Measurements from ENCODE around the gene PRDM1.
A peak's percentile ranks its signal among the peaks of the same experiment; 100 is the strongest.

The PRDM1 gene

DNA sequence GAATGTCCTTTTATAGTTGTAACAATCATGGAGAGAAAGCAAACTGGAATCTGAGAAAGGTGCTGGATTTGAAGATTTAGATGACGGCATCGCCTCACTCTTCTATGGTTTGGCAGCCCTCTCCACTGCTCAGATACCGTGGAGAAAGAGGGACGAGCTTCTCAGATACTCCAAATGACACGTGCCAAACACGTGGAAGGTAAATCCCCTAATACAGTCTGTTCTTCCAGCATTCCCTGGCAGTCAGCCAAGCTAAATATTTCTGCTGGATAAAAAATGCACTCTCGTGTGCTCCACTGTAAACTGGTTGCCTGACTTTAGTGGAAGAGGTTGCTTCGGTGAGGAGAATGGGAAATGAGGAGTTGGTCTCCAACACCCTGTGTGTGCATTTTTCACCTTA lies 16.7 kb upstream of the PRDM1 start (continued):
- TF ChIP-seq ZNF610 (tag by site-specific recombination; IDR thresholded peaks at IDR 0.05; ENCODE audit: borderline replicate concordance) (0 out of 2 replicates have a peak, but pooled peaks have one; percentile 35), ZNF555 (tag by site-specific recombination; conservative IDR thresholded peaks at IDR 0.05) (no peak), ZNF658 (tag by site-specific recombination; IDR thresholded peaks at IDR 0.05) (no peak), ZNF10 (tag by site-specific recombination; IDR thresholded peaks at IDR 0.05) (peak; percentile 79), ZNF23 (tag by site-specific recombination; IDR thresholded peaks at IDR 0.05; ENCODE audit: borderline replicate concordance) (no peak), OVOL3 (tag by site-specific recombination; IDR thresholded peaks at IDR 0.05) (no peak), ZBTB20 (tag by site-specific recombination; IDR thresholded peaks at IDR 0.05) (peak; percentile 59), ZNF785 (tag by site-specific recombination; IDR thresholded peaks at IDR 0.05) (no peak), TRIM28 (IDR thresholded peaks at IDR 0.05; ENCODE audit: borderline replicate concordance, low read length) (peak; percentile 98), ZNF701 (tag by site-specific recombination; IDR thresholded peaks at IDR 0.05) (no peak), BCL11A (tag by site-specific recombination; IDR thresholded peaks at IDR 0.05; ENCODE audit: low read depth) (peak; percentile 71; the same call in 1 of the 2 replicates), ZEB2 (tag by site-specific recombination; IDR thresholded peaks at IDR 0.05) (peak; percentile 77), ZNF266 (tag by site-specific recombination; IDR thresholded peaks at IDR 0.05; ENCODE audit: low read depth) (no peak), ZNF221 (tag by site-specific recombination; IDR thresholded peaks at IDR 0.05; ENCODE audit: borderline replicate concordance) (no peak), ZNF157 (tag by site-specific recombination; IDR thresholded peaks at IDR 0.05) (no peak), ZNF114 (tag by site-specific recombination; IDR thresholded peaks at IDR 0.05) (no peak), ZNF510 (tag by site-specific recombination; IDR thresholded peaks at IDR 0.05; ENCODE audit: insufficient replicate concordance) (no peak), ZNF433 (tag by site-specific recombination; IDR thresholded peaks at IDR 0.05; ENCODE audit: low read depth) (no peak), KLF1 (tag by site-specific recombination; IDR thresholded peaks at IDR 0.05) (no peak), ZNF660 (tag by site-specific recombination; IDR thresholded peaks at IDR 0.05) (peak; percentile 96), ZNF514 (tag by site-specific recombination; IDR thresholded peaks at IDR 0.05) (no peak), ZNF335 (tag by site-specific recombination; conservative IDR thresholded peaks at IDR 0.05) (no peak), ZXDB (tag by site-specific recombination; IDR thresholded peaks at IDR 0.05) (peak; percentile 89)
- TF ChIP-seq, protein P1, sequence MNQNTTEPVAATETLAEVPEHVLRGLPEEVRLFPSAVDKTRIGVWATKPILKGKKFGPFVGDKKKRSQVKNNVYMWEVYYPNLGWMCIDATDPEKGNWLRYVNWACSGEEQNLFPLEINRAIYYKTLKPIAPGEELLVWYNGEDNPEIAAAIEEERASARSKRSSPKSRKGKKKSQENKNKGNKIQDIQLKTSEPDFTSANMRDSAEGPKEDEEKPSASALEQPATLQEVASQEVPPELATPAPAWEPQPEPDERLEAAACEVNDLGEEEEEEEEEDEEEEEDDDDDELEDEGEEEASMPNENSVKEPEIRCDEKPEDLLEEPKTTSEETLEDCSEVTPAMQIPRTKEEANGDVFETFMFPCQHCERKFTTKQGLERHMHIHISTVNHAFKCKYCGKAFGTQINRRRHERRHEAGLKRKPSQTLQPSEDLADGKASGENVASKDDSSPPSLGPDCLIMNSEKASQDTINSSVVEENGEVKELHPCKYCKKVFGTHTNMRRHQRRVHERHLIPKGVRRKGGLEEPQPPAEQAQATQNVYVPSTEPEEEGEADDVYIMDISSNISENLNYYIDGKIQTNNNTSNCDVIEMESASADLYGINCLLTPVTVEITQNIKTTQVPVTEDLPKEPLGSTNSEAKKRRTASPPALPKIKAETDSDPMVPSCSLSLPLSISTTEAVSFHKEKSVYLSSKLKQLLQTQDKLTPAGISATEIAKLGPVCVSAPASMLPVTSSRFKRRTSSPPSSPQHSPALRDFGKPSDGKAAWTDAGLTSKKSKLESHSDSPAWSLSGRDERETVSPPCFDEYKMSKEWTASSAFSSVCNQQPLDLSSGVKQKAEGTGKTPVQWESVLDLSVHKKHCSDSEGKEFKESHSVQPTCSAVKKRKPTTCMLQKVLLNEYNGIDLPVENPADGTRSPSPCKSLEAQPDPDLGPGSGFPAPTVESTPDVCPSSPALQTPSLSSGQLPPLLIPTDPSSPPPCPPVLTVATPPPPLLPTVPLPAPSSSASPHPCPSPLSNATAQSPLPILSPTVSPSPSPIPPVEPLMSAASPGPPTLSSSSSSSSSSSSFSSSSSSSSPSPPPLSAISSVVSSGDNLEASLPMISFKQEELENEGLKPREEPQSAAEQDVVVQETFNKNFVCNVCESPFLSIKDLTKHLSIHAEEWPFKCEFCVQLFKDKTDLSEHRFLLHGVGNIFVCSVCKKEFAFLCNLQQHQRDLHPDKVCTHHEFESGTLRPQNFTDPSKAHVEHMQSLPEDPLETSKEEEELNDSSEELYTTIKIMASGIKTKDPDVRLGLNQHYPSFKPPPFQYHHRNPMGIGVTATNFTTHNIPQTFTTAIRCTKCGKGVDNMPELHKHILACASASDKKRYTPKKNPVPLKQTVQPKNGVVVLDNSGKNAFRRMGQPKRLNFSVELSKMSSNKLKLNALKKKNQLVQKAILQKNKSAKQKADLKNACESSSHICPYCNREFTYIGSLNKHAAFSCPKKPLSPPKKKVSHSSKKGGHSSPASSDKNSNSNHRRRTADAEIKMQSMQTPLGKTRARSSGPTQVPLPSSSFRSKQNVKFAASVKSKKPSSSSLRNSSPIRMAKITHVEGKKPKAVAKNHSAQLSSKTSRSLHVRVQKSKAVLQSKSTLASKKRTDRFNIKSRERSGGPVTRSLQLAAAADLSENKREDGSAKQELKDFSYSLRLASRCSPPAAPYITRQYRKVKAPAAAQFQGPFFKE (tag by site-specific recombination; IDR thresholded peaks at IDR 0.05; ENCODE audit: borderline replicate concordance), result no peak
- TF ChIP-seq, protein P2, sequence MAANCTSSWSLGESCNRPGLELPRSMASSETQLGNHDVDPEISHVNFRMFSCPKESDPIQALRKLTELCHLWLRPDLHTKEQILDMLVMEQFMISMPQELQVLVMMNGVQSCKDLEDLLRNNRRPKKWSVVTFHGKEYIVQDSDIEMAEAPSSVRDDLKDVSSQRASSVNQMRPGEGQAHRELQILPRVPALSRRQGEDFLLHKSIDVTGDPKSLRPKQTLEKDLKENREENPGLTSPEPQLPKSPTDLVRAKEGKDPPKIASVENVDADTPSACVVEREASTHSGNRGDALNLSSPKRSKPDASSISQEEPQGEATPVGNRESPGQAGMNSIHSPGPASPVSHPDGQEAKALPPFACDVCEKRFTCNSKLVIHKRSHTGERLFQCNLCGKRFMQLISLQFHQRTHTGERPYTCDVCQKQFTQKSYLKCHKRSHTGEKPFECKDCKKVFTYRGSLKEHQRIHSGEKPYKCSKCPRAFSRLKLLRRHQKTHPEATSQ (tag by site-specific recombination; IDR thresholded peaks at IDR 0.05), result no peak
- TF ChIP-seq, protein P3, sequence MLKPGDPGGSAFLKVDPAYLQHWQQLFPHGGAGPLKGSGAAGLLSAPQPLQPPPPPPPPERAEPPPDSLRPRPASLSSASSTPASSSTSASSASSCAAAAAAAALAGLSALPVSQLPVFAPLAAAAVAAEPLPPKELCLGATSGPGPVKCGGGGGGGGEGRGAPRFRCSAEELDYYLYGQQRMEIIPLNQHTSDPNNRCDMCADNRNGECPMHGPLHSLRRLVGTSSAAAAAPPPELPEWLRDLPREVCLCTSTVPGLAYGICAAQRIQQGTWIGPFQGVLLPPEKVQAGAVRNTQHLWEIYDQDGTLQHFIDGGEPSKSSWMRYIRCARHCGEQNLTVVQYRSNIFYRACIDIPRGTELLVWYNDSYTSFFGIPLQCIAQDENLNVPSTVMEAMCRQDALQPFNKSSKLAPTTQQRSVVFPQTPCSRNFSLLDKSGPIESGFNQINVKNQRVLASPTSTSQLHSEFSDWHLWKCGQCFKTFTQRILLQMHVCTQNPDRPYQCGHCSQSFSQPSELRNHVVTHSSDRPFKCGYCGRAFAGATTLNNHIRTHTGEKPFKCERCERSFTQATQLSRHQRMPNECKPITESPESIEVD (tag by site-specific recombination; IDR thresholded peaks at IDR 0.05), result peak; percentile 77
- TF ChIP-seq, protein P4, sequence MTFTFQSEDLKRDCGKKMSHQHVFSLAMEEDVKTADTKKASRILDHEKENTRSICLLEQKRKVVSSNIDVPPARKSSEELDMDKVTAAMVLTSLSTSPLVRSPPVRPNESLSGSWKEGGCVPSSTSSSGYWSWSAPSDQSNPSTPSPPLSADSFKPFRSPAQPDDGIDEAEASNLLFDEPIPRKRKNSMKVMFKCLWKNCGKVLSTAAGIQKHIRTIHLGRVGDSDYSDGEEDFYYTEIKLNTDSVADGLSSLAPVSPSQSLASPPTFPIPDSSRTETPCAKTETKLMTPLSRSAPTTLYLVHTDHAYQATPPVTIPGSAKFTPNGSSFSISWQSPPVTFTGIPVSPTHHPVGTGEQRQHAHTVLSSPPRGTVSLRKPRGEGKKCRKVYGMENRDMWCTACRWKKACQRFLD (tag by site-specific recombination; IDR thresholded peaks at IDR 0.05), result no peak
- TF ChIP-seq, protein P5, sequence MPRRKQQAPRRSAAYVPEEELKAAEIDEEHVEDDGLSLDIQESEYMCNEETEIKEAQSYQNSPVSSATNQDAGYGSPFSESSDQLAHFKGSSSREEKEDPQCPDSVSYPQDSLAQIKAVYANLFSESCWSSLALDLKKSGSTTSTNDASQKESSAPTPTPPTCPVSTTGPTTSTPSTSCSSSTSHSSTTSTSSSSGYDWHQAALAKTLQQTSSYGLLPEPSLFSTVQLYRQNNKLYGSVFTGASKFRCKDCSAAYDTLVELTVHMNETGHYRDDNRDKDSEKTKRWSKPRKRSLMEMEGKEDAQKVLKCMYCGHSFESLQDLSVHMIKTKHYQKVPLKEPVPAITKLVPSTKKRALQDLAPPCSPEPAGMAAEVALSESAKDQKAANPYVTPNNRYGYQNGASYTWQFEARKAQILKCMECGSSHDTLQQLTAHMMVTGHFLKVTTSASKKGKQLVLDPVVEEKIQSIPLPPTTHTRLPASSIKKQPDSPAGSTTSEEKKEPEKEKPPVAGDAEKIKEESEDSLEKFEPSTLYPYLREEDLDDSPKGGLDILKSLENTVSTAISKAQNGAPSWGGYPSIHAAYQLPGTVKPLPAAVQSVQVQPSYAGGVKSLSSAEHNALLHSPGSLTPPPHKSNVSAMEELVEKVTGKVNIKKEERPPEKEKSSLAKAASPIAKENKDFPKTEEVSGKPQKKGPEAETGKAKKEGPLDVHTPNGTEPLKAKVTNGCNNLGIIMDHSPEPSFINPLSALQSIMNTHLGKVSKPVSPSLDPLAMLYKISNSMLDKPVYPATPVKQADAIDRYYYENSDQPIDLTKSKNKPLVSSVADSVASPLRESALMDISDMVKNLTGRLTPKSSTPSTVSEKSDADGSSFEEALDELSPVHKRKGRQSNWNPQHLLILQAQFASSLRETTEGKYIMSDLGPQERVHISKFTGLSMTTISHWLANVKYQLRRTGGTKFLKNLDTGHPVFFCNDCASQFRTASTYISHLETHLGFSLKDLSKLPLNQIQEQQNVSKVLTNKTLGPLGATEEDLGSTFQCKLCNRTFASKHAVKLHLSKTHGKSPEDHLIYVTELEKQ (tag by site-specific recombination; IDR thresholded peaks at IDR 0.05; ENCODE audit: borderline replicate concordance), result peak; percentile 76; the same call in 1 of the 2 replicates
